HL-60 (cell line): Measurements from ENCODE around the gene ATMIN.
A peak's percentile ranks its signal among the peaks of the same experiment; 100 is the strongest.

Source experiments
- DNase-seq, 2 experiments: peaks; one replicate each; pipeline ENCODE4 v3.0.0-alpha.2; 2010 to 2020; ENCODE audit warnings: low read depth in 1 of 2, low spot score in 1 of 2
- H3K27ac ChIP-seq: fragments of 250-450 bp; sonication (Bioruptor Pico); replicated peaks from 2 replicates; pipeline ENCODE4 v1.5.1; 2020; ENCODE audit warnings: mild to moderate bottlenecking, moderate library complexity
- H3K27me3 ChIP-seq: fragments of 250-450 bp; sonication (Bioruptor Pico); 2 replicates; pipeline ENCODE4 v1.5.1; 2021; ENCODE audit warnings: mild to moderate bottlenecking, moderate library complexity; ENCODE audit not compliant: insufficient read depth, poor library complexity, severe bottlenecking
- H3K4me3 ChIP-seq: replicated peaks from 2 replicates; pipeline ENCODE4 v1.5.1; 2011; ENCODE audit warnings: mild to moderate bottlenecking, control low read depth, low read length; ENCODE audit not compliant: insufficient read depth
- GABPA ChIP-seq: IDR thresholded peaks from 2 replicates; pipeline ENCODE4 v1.6.1; 2012; ENCODE audit warnings: low read depth
- POLR2AphosphoS5 ChIP-seq: IDR thresholded peaks from 2 replicates; pipeline ENCODE4 v1.6.1; 2012; ENCODE audit warnings: low read depth
- SPI1 ChIP-seq: IDR thresholded peaks from 2 replicates; pipeline ENCODE4 v1.6.1; 2012; ENCODE audit warnings: low read depth, mild to moderate bottlenecking, borderline replicate concordance
- long read RNA-seq: library from polyadenylated mRNA; unstranded; transcript quantifications from one replicate; pipeline ENCODE4 v2.0.0, GENCODE V29; 2020
- TF ChIP-seq, protein P1 (sequence below): IDR thresholded peaks from one replicate; pipeline ENCODE4 v1.5.1; 2011; ENCODE audit warnings: low read length, control low read depth, inconsistent platforms; ENCODE audit not compliant: insufficient read depth
- TF ChIP-seq, protein P2 (sequence below): IDR thresholded peaks from 2 replicates; pipeline ENCODE4 v1.6.1; 2012; ENCODE audit warnings: low read depth; ENCODE audit not compliant: insufficient replicate concordance

Gene ATMIN, protein sequence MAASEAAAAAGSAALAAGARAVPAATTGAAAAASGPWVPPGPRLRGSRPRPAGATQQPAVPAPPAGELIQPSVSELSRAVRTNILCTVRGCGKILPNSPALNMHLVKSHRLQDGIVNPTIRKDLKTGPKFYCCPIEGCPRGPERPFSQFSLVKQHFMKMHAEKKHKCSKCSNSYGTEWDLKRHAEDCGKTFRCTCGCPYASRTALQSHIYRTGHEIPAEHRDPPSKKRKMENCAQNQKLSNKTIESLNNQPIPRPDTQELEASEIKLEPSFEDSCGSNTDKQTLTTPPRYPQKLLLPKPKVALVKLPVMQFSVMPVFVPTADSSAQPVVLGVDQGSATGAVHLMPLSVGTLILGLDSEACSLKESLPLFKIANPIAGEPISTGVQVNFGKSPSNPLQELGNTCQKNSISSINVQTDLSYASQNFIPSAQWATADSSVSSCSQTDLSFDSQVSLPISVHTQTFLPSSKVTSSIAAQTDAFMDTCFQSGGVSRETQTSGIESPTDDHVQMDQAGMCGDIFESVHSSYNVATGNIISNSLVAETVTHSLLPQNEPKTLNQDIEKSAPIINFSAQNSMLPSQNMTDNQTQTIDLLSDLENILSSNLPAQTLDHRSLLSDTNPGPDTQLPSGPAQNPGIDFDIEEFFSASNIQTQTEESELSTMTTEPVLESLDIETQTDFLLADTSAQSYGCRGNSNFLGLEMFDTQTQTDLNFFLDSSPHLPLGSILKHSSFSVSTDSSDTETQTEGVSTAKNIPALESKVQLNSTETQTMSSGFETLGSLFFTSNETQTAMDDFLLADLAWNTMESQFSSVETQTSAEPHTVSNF
- long read RNA-seq, partial matches to known transcripts, result 4 of 5 reads
- long read RNA-seq, other reads (novel, unspliced or antisense), result 1 of 5 reads

DNA sequence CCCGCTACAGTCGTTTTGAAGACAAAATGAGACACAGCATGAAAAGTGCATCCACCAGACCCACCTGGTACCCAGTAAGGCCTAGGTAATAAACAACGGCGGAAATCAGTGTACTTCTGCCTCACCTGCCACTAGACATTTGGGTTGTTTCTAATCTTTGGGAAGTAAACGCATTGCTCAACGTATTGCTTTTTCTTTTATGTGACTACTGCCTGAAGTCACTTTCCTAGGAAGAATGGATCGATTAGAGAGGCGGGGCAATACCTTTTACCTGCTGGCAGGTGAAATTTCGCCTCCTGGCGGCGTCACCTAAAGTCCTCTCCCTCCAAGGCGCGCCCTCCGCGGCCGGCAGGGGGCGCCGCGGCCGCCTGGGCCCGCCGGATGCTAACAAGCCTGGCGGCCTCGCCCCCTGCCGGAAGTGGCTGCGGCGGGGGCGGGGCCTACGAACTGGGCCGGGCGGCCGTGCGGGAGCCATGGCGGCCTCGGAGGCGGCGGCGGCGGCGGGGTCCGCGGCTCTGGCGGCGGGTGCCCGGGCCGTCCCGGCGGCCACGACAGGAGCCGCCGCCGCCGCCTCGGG, at the start of gene ATMIN:
Gene ATMIN (plus strand): TSS at position 445 of the 577 bp plus-strand sequence. CDS start 29 bp downstream, at position 474.
- H3K27me3 ChIP-seq, result no peaks in the 10 kb centered on the region
- no peak for TF ChIP-seq GABPA
- TF ChIP-seq, protein P1, sequence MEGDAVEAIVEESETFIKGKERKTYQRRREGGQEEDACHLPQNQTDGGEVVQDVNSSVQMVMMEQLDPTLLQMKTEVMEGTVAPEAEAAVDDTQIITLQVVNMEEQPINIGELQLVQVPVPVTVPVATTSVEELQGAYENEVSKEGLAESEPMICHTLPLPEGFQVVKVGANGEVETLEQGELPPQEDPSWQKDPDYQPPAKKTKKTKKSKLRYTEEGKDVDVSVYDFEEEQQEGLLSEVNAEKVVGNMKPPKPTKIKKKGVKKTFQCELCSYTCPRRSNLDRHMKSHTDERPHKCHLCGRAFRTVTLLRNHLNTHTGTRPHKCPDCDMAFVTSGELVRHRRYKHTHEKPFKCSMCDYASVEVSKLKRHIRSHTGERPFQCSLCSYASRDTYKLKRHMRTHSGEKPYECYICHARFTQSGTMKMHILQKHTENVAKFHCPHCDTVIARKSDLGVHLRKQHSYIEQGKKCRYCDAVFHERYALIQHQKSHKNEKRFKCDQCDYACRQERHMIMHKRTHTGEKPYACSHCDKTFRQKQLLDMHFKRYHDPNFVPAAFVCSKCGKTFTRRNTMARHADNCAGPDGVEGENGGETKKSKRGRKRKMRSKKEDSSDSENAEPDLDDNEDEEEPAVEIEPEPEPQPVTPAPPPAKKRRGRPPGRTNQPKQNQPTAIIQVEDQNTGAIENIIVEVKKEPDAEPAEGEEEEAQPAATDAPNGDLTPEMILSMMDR, result peak; percentile 66
- peak; percentile 63 to 74 for DNase-seq
- peak within 1 kb of the TSS; percentile 76 for H3K4me3 ChIP-seq
- peak within 1 kb of the TSS; percentile 45 for H3K27ac ChIP-seq

DNA sequence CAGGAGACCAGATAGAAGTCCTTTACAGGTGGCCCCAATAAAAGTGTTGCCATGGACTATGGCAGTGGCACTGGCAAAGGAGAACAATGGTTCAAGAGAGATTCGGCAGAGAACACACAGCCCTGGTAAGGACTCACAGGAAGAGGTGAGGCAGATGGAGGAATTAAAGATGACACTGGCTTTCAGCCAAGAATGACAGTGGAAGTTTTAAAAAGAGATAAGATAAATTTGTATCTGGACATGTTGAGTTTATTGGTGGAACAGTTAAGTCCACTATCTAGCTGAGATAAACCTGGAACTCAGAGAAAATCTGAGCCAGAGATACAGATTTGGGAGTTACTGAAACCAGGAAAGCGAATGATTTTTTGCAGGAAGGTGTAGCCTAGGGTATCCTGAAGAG, 49.1 kb upstream of the ATMIN start:
- TF ChIP-seq, protein P2, sequence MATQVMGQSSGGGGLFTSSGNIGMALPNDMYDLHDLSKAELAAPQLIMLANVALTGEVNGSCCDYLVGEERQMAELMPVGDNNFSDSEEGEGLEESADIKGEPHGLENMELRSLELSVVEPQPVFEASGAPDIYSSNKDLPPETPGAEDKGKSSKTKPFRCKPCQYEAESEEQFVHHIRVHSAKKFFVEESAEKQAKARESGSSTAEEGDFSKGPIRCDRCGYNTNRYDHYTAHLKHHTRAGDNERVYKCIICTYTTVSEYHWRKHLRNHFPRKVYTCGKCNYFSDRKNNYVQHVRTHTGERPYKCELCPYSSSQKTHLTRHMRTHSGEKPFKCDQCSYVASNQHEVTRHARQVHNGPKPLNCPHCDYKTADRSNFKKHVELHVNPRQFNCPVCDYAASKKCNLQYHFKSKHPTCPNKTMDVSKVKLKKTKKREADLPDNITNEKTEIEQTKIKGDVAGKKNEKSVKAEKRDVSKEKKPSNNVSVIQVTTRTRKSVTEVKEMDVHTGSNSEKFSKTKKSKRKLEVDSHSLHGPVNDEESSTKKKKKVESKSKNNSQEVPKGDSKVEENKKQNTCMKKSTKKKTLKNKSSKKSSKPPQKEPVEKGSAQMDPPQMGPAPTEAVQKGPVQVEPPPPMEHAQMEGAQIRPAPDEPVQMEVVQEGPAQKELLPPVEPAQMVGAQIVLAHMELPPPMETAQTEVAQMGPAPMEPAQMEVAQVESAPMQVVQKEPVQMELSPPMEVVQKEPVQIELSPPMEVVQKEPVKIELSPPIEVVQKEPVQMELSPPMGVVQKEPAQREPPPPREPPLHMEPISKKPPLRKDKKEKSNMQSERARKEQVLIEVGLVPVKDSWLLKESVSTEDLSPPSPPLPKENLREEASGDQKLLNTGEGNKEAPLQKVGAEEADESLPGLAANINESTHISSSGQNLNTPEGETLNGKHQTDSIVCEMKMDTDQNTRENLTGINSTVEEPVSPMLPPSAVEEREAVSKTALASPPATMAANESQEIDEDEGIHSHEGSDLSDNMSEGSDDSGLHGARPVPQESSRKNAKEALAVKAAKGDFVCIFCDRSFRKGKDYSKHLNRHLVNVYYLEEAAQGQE, result no peak
- TF ChIP-seq SPI1 (no peak), GABPA (no peak), POLR2AphosphoS5 (no peak)
- TF ChIP-seq, protein P1, result no peak
- no peaks in the 10 kb centered on the region for H3K27me3 ChIP-seq
- H3K27ac ChIP-seq, result no peak overlapping the region
- H3K4me3 ChIP-seq, result no peak overlapping the region
- no peak for DNase-seq

DNA sequence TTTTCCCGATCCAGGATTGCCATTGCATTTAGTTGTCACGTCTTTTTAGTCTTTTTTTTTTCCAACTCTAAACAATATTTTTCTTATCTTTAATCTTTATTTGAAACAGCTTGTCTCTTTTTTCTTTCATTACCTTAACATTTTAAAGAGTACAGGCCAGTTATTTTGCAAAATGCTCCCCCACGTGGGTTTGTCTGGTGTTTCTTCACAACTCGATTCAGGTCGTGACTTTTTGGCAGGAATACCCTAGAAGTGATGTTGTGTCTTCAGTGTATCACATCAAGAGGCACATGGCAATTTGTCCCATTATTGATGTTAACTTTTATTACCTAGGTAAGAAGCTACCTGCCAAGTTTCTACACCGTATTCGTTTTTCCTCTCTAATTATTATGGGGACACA, 46.9 kb upstream of the ATMIN start:
- DNase-seq, result no peak
- no peaks in the 10 kb centered on the region for H3K27me3 ChIP-seq
- no peak overlapping the region for H3K4me3 ChIP-seq
- no peak overlapping the region for H3K27ac ChIP-seq
- TF ChIP-seq POLR2AphosphoS5 (no peak), GABPA (no peak), SPI1 (no peak)
- TF ChIP-seq, protein P1, result no peak
- TF ChIP-seq, protein P2, result no peak
